OCI-LY1 (cell line): ENCODE measurements around the gene GALNTL6.

Experiments used
- EZH2 ChIP-seq: fragments of 200-600 bp; sonication (generic), shearing (Covaris generic); IDR thresholded peaks from 2 replicates; pipeline ENCODE4 v1.8.0; 2017; ENCODE audit warnings: borderline replicate concordance, mixed run types, mild to moderate bottlenecking, antibody characterized with exemption, low read length, moderate library complexity, mixed read lengths
- TF ChIP-seq, protein P1 (sequence below): fragments of 200-600 bp; sonication (generic), shearing (Covaris generic); IDR thresholded peaks from 2 replicates; pipeline ENCODE4 v1.5.1; 2017; ENCODE audit warnings: mild to moderate bottlenecking, antibody characterized with exemption, low read length, moderate library complexity, mixed read lengths

DNA sequence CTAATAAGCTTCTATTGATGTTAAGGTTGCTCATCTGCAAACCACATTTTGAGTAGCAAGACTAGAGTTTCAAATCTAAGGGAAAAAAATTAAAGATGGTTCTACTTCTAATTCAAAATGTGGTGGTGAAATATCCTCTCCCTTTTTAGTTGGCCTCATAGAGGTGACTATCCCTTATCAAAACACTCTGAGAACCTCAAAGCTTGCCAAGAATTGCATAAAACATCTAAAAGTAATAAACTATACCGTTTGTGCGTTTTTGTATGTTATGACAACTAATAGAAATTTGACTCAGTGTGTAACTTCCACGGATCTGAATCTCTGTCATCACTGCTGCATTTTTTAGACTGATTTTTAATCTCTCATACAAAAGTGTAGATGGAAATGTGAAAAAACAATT is 682.6 kb downstream of the GALNTL6 start:
- TF ChIP-seq, protein P1, sequence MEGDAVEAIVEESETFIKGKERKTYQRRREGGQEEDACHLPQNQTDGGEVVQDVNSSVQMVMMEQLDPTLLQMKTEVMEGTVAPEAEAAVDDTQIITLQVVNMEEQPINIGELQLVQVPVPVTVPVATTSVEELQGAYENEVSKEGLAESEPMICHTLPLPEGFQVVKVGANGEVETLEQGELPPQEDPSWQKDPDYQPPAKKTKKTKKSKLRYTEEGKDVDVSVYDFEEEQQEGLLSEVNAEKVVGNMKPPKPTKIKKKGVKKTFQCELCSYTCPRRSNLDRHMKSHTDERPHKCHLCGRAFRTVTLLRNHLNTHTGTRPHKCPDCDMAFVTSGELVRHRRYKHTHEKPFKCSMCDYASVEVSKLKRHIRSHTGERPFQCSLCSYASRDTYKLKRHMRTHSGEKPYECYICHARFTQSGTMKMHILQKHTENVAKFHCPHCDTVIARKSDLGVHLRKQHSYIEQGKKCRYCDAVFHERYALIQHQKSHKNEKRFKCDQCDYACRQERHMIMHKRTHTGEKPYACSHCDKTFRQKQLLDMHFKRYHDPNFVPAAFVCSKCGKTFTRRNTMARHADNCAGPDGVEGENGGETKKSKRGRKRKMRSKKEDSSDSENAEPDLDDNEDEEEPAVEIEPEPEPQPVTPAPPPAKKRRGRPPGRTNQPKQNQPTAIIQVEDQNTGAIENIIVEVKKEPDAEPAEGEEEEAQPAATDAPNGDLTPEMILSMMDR = no peak
- TF ChIP-seq EZH2 = no peak
